ENCODE data around the gene WDR44.

GRCh38 chrX:118498351-118498750 is 152.4 kb downstream of the WDR44 start:
- no peak for TF ChIP-seq ZBTB43 (CRISPR knock-in tag; IDR thresholded peaks at IDR 0.05)
- TF ChIP-seq ETV6 (CRISPR knock-in tag; IDR thresholded peaks at IDR 0.05): no peak
- TF ChIP-seq CTCF (IDR thresholded peaks at IDR 0.05): no peak
- TF ChIP-seq CREB1 (CRISPR knock-in tag; IDR thresholded peaks at IDR 0.05): no peak
